ENCODE data around the gene FADS1. TPM values are rescaled to one million over a fixed set of nuclear protein-coding genes. Genes with fewer than 3 reads are reported as not detected.

The FADS1 gene
- total and polyA plus RNA-seq, 5 donors = 27.6 to 45.7 (median 43.1) TPM

- no peak for ATAC-seq
- intact Hi-C loops (cut with DNase I) = loop anchor here in 1 of 4 donors (10.0 kb wide), 1 partner anchor 272 kb away; no protein-coding TSS in a partner anchor
These were observed 14.2 kb downstream of the FADS1 start for GRCh38 chr11:61802605-61803004.

GRCh38 chr11:61800331-61801281, 16.2 kb downstream of the FADS1 start:
- 91% methylated on average over 3 of the region's 3 CpGs for WGBS
- H3K27ac ChIP-seq (ENCODE audit: low read length) = no peak overlapping the region
- no peaks in the 10 kb centered on the region for H3K9me3 ChIP-seq (ENCODE audit: control insufficient read depth, low read length)
- DNase-seq = no peak
- intact Hi-C loops (cut with DNase I) = loop anchor here in 1 of 4 donors (10.0 kb wide), 1 partner anchor 274 kb away; no protein-coding TSS in a partner anchor
- ATAC-seq = no peak
- no peaks in the 10 kb centered on the region for H3K4me1 ChIP-seq (ENCODE audit: control insufficient read depth, insufficient read depth, low read length)
- H3K27me3 ChIP-seq (ENCODE audit: control insufficient read depth, insufficient read depth) = no peaks in the 10 kb centered on the region
- no peak overlapping the region for H3K4me3 ChIP-seq (ENCODE audit: low read length)

More at GRCh38 chr11:61802605-61803004, 14.2 kb downstream of the FADS1 start:
- Histone ChIP-seq H3K9me3 (ENCODE audit: control insufficient read depth, low read length) (no peaks in the 10 kb centered on the region), H3K4me1 (ENCODE audit: control insufficient read depth, insufficient read depth, low read length) (no peaks in the 10 kb centered on the region), H3K27me3 (ENCODE audit: control insufficient read depth, insufficient read depth) (no peaks in the 10 kb centered on the region), H3K27ac (ENCODE audit: low read length) (no peak overlapping the region), H3K4me3 (ENCODE audit: low read length) (no peak overlapping the region)
- no peak for DNase-seq
- WGBS = 90% methylated on average over 6 of the region's 6 CpGs

- Histone ChIP-seq H3K9me3 (ENCODE audit: control insufficient read depth, low read length) (no peaks in the 10 kb centered on the region), H3K4me1 (ENCODE audit: control insufficient read depth, insufficient read depth, low read length) (no peaks in the 10 kb centered on the region), H3K27ac (ENCODE audit: low read length) (no peak overlapping the region), H3K27me3 (ENCODE audit: control insufficient read depth, insufficient read depth) (no peaks in the 10 kb centered on the region), H3K4me3 (ENCODE audit: low read length) (no peak overlapping the region)
- whole genome bisulfite sequencing = 98% methylated on average over 2 of the region's 2 CpGs
- no peak for ATAC-seq
- peak in 1 of 3 donors; percentile 2 for DNase-seq
- intact Hi-C loops (cut with DNase I) = loop anchor here (5.0 to 10.0 kb wide), 6 partner anchors 95 to 308 kb away; partner anchors contain the start of gene FADS3 (in 1 of the 4)
These were observed 17.0 kb downstream of the FADS1 start for GRCh38 chr11:61799665-61800284.

- ATAC-seq = peak in 1 of 2 donors; percentile 47
- Histone ChIP-seq H3K4me3 (ENCODE audit: low read length) (no peak overlapping the region), H3K27me3 (ENCODE audit: control insufficient read depth, insufficient read depth) (no peaks in the 10 kb centered on the region), H3K27ac (ENCODE audit: low read length) (no peak overlapping the region), H3K4me1 (ENCODE audit: control insufficient read depth, insufficient read depth, low read length) (no peaks in the 10 kb centered on the region), H3K9me3 (ENCODE audit: control insufficient read depth, low read length) (no peaks in the 10 kb centered on the region)
- 26% methylated on average over 3 of the region's 3 CpGs for WGBS
- peak; percentile 75 to 90 (median 83) for DNase-seq
- intact Hi-C loops (cut with DNase I) = loop anchor here (5.0 to 10.0 kb wide), 5 partner anchors 97 to 310 kb away; partner anchors contain the start of gene FADS3 (in 1 of the 4)
These were observed 19.4 kb downstream of the FADS1 start for GRCh38 chr11:61797263-61797944.

- no peaks in the 10 kb centered on the region for H3K9me3 ChIP-seq (ENCODE audit: control insufficient read depth, low read length)
- H3K27ac ChIP-seq (ENCODE audit: low read length) = no peak overlapping the region
- intact Hi-C loops (cut with DNase I) = loop anchor here (5.0 to 10.0 kb wide), 5 partner anchors 99 to 311 kb away; partner anchors contain the start of gene FADS3 (in 1 of the 4)
- 92% methylated on average over 18 of the region's 18 CpGs for WGBS
- H3K27me3 ChIP-seq (ENCODE audit: control insufficient read depth, insufficient read depth) = no peaks in the 10 kb centered on the region
- ATAC-seq (no peak), DNase-seq (peak in 1 of 3 donors; percentile 45)
- no peak overlapping the region for H3K4me3 ChIP-seq (ENCODE audit: low read length)
- H3K4me1 ChIP-seq (ENCODE audit: control insufficient read depth, insufficient read depth, low read length) = no peaks in the 10 kb centered on the region
These were observed 20.8 kb downstream of the FADS1 start for GRCh38 chr11:61795876-61796526.

- H3K4me1 ChIP-seq (ENCODE audit: control insufficient read depth, insufficient read depth, low read length) = no peaks in the 10 kb centered on the region
- H3K9me3 ChIP-seq (ENCODE audit: control insufficient read depth, low read length) = no peaks in the 10 kb centered on the region
- WGBS = 83% methylated on average over 12 of the region's 12 CpGs
- ATAC-seq (no peak), DNase-seq (peak in 1 of 3 donors; percentile 49)
- no peak overlapping the region for H3K27ac ChIP-seq (ENCODE audit: low read length)
- no peak overlapping the region for H3K4me3 ChIP-seq (ENCODE audit: low read length)
- intact Hi-C loops (cut with DNase I) = loop anchor here (5.0 to 10.0 kb wide), 5 partner anchors 99 to 312 kb away; partner anchors contain the start of gene FADS3 (in 1 of the 4)
- H3K27me3 ChIP-seq (ENCODE audit: control insufficient read depth, insufficient read depth) = no peaks in the 10 kb centered on the region
These were observed 21.3 kb downstream of the FADS1 start for GRCh38 chr11:61795459-61795858.

GRCh38 chr11:61794579-61794978, 22.2 kb downstream of the FADS1 start:
- Histone ChIP-seq H3K27me3 (ENCODE audit: control insufficient read depth, insufficient read depth) (no peaks in the 10 kb centered on the region), H3K27ac (ENCODE audit: low read length) (no peak overlapping the region), H3K9me3 (ENCODE audit: control insufficient read depth, low read length) (no peaks in the 10 kb centered on the region), H3K4me1 (ENCODE audit: control insufficient read depth, insufficient read depth, low read length) (no peaks in the 10 kb centered on the region), H3K4me3 (ENCODE audit: low read length) (no peak overlapping the region)
- ATAC-seq = no peak
- intact Hi-C loops (cut with DNase I) = loop anchor here in 3 of 4 donors (5.0 to 10.0 kb wide), 4 partner anchors 93 to 310 kb away; partner anchors contain the start of gene FADS3 (in 1 of the 3)
- 84% methylated on average over 4 of the region's 4 CpGs for WGBS
- no peak for DNase-seq

GRCh38 chr11:61793829-61794204, 23.0 kb downstream of the FADS1 start:
- Histone ChIP-seq H3K4me1 (ENCODE audit: control insufficient read depth, insufficient read depth, low read length) (no peaks in the 10 kb centered on the region), H3K27ac (ENCODE audit: low read length) (no peak overlapping the region), H3K27me3 (ENCODE audit: control insufficient read depth, insufficient read depth) (no peaks in the 10 kb centered on the region), H3K9me3 (ENCODE audit: control insufficient read depth, low read length) (no peaks in the 10 kb centered on the region), H3K4me3 (ENCODE audit: low read length) (no peak overlapping the region)
- ATAC-seq (no peak), DNase-seq (no peak)
- WGBS = 63% methylated on average over 3 of the region's 3 CpGs
- intact Hi-C loops (cut with DNase I) = loop anchor here in 3 of 4 donors (5.0 to 10.0 kb wide), 4 partner anchors 93 to 311 kb away; partner anchors contain the start of gene FADS3 (in 1 of the 3)

- Histone ChIP-seq H3K27ac (ENCODE audit: low read length) (peak overlapping the region; percentile 7), H3K4me1 (ENCODE audit: control insufficient read depth, insufficient read depth, low read length) (no peaks in the 10 kb centered on the region), H3K4me3 (ENCODE audit: low read length) (peak overlapping the region; percentile 93), H3K27me3 (ENCODE audit: control insufficient read depth, insufficient read depth) (no peaks in the 10 kb centered on the region), H3K9me3 (ENCODE audit: control insufficient read depth, low read length) (no peaks in the 10 kb centered on the region)
- no peak for ATAC-seq
- 4% methylated on average over 29 of the region's 29 CpGs for WGBS
- intact Hi-C loops (cut with DNase I) = loop anchor here in 3 of 4 donors (5.0 to 10.0 kb wide), 4 partner anchors 94 to 312 kb away; partner anchors contain the start of gene FADS3 (in 1 of the 3)
- DNase-seq = peak in 1 of 3 donors; percentile 55
These were observed 23.5 kb downstream of the FADS1 start for GRCh38 chr11:61793083-61793828.

Measured in right cardiac atrium (tissue), 5 donors.